ENCODE data around the gene PHGDH.

DNA sequence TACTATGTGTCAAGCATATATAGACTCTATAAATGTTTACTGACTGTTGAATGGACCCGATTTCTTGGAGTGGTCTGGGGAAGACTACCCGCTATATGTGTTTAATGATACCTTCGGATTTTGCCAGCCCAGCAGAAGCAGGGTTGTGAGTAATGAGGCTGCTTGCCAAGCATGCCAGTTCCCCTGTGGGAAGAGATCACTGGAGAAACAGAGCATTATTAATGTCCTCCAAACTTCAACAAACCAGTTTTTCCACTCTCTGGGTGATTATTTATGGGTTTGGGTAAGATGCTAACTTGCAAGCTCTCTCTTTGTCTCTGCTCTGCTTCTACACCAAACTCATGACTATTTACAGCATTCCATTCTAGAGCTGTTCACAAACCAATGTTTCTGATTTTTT is 25.1 kb upstream of the PHGDH start:
- TF ChIP-seq, protein P1, sequence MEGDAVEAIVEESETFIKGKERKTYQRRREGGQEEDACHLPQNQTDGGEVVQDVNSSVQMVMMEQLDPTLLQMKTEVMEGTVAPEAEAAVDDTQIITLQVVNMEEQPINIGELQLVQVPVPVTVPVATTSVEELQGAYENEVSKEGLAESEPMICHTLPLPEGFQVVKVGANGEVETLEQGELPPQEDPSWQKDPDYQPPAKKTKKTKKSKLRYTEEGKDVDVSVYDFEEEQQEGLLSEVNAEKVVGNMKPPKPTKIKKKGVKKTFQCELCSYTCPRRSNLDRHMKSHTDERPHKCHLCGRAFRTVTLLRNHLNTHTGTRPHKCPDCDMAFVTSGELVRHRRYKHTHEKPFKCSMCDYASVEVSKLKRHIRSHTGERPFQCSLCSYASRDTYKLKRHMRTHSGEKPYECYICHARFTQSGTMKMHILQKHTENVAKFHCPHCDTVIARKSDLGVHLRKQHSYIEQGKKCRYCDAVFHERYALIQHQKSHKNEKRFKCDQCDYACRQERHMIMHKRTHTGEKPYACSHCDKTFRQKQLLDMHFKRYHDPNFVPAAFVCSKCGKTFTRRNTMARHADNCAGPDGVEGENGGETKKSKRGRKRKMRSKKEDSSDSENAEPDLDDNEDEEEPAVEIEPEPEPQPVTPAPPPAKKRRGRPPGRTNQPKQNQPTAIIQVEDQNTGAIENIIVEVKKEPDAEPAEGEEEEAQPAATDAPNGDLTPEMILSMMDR (IDR thresholded peaks at IDR 0.05) = no peak
- TF ChIP-seq POLR2A (IDR thresholded peaks at IDR 0.05) = no peak
- TF ChIP-seq POLR2AphosphoS5 (IDR thresholded peaks at IDR 0.05) = peak; percentile 90
